Measurements from ENCODE around the gene KCNMA1.

DNA sequence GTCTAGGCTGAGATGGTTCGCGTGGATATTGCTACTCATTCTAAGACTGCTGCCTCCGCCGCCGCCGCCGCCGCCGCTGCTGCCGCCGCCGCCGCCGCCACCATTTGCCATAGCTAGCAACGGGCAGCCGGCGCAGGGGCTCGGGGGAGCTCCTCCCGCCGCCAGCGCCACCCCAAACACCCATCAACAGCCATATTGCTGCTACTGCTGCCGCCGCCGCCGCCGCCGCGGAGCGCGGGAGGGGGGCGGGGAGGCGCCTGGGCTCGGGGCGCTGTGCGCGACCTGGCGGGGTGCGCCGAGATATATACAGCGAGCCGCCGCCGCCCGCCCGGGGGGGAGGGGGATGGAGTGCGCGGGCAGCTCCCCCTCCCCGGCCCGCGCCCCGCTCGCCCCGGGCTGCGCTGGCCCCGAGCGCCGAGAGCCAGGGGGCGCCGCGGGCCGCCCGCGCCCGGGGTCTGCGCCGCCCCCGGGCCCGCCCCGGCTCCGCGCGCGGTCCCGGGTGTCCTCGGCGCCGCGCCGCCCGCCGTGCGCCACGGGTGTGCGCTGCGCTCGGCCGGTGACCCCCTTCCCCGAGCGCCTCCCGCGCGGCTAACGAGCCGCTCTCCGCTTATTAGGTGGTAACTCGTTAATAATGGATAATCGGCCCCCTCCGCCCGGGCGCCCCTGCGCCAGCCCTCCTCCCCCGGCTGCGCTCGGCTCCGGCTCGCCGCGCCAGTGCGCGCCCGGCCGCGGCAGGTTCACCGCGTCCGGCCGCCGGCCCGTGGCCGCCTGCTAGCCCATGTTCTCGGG lies at the start of gene KCNMA1:
- TF ChIP-seq, protein P1, sequence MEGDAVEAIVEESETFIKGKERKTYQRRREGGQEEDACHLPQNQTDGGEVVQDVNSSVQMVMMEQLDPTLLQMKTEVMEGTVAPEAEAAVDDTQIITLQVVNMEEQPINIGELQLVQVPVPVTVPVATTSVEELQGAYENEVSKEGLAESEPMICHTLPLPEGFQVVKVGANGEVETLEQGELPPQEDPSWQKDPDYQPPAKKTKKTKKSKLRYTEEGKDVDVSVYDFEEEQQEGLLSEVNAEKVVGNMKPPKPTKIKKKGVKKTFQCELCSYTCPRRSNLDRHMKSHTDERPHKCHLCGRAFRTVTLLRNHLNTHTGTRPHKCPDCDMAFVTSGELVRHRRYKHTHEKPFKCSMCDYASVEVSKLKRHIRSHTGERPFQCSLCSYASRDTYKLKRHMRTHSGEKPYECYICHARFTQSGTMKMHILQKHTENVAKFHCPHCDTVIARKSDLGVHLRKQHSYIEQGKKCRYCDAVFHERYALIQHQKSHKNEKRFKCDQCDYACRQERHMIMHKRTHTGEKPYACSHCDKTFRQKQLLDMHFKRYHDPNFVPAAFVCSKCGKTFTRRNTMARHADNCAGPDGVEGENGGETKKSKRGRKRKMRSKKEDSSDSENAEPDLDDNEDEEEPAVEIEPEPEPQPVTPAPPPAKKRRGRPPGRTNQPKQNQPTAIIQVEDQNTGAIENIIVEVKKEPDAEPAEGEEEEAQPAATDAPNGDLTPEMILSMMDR (IDR thresholded peaks at IDR 0.05), result no peak
- TF ChIP-seq POLR2A (IDR thresholded peaks at IDR 0.05), result no peak
